Measurements from ENCODE around the gene ESF1. TPM values are rescaled to one million over a fixed set of nuclear protein-coding genes. Genes with fewer than 3 reads are reported as not detected.

The ESF1 gene
- total and polyA plus RNA-seq, 9 of the 15 experiments (the other 6 are each of a cell fraction or from before 2014, with no cell fraction given): 7.0 to 30.4 (median 18.6) TPM

- TF ChIP-seq ZNF583 (CRISPR knock-in tag; IDR thresholded peaks at IDR 0.05) (no peak), MYC (IDR thresholded peaks at IDR 0.05; ENCODE audit: low read depth, low read length) (no peak), MYC (CRISPR knock-in tag; IDR thresholded peaks at IDR 0.05; ENCODE audit: borderline replicate concordance, low read depth) (no peak), ZEB2 (IDR thresholded peaks at IDR 0.05) (no peak), STAT6 (CRISPR knock-in tag; IDR thresholded peaks at IDR 0.05) (no peak), ZNF239 (CRISPR knock-in tag; IDR thresholded peaks at IDR 0.05) (no peak), MBD1 (CRISPR knock-in tag; IDR thresholded peaks at IDR 0.05) (no peak), GATA2 (CRISPR knock-in tag; IDR thresholded peaks at IDR 0.05) (no peak), ZNF274 (IDR thresholded peaks at IDR 0.05; ENCODE audit: borderline replicate concordance, low read depth, low read length) (no peak), FOXJ2 (tag; IDR thresholded peaks at IDR 0.05) (no peak), ZNF764 (CRISPR knock-in tag; IDR thresholded peaks at IDR 0.05; ENCODE audit: low read depth) (no peak), KLF16 (IDR thresholded peaks at IDR 0.05) (no peak), CREB1 (IDR thresholded peaks at IDR 0.05) (no peak), CREB1 (CRISPR knock-in tag; IDR thresholded peaks at IDR 0.05) (no peak), SMARCB1 (IDR thresholded peaks at IDR 0.05; ENCODE audit: insufficient read length, low read depth) (no peak), YY1 (IDR thresholded peaks at IDR 0.05; ENCODE audit: borderline replicate concordance in 1 of 3, control insufficient read depth in 1 of 3, extremely low read depth in 1 of 3, insufficient read depth in 3 of 3, insufficient read length in 1 of 3, insufficient replicate concordance in 2 of 3, low read depth in 1 of 3, low read length in 2 of 3) (no peak), ZNF124 (CRISPR knock-in tag; IDR thresholded peaks at IDR 0.05) (no peak), ATF7 (IDR thresholded peaks at IDR 0.05) (no peak), KDM4B (IDR thresholded peaks at IDR 0.05; ENCODE audit: borderline replicate concordance in 2 of 2, low read depth in 1 of 2) (no peak)
- no peaks in the 10 kb centered on the region for H3K9me3 ChIP-seq (replicated peaks; ENCODE audit: control insufficient read depth, insufficient read depth, low read depth, low read length)
- no peaks in the 10 kb centered on the region for H3K9me1 ChIP-seq (ENCODE audit: control insufficient read depth, insufficient read depth, low read length)
- H4K20me1 ChIP-seq (replicated peaks; ENCODE audit: control insufficient read depth, insufficient read depth, low read length): no peaks in the 10 kb centered on the region
- H3K4me2 ChIP-seq (ENCODE audit: insufficient read depth, low read length): no peak overlapping the region
- POLR2A ChIA-PET: no interaction called here
- no peak overlapping the region for H3K9ac ChIP-seq (ENCODE audit: insufficient read depth in 1 of 2, low read depth in 2 of 2, low read length in 2 of 2)
- no peak for FAIRE-seq
- H3K27ac ChIP-seq (ENCODE audit: extremely low read depth, low read depth, low read length): no peak overlapping the region
- CTCF ChIA-PET (ENCODE audit: low intra/inter-chr PET ratio): no interaction called here
- in situ Hi-C loops (cut with MboI) (no loop called here), intact Hi-C loops (cut with micrococcal nuclease) (no loop called here)
- ATAC-seq: no peak
- DNase-seq (ENCODE audit: extremely low read depth in 1 of 4, low spot score in 3 of 4): no peak
- BruUV-seq (replicated peaks): no TSS peak
- H3K4me3 ChIP-seq: no peak overlapping the region
- no peak overlapping the region for H2AFZ ChIP-seq (ENCODE audit: low read depth, low read length)
- WGBS (ENCODE audit: insufficient coverage, low coverage, missing lambda C conversion rate): 4% methylated on average over 8 of the region's 8 CpGs
- peaks cover 0 to 9% of the 10 kb centered on the region in 2 experiments; a peak in 3 of 5 replicates for H3K27me3 ChIP-seq (ENCODE audit: control insufficient read depth in 2 of 2, insufficient read depth in 2 of 2, low read length in 2 of 2)
- no peaks in the 10 kb centered on the region for H3K36me3 ChIP-seq (ENCODE audit: control insufficient read depth, insufficient read depth, low read length)
- H3K4me1 ChIP-seq (replicated peaks in 1 of 2; ENCODE audit: control insufficient read depth in 2 of 2, insufficient read depth in 2 of 2, low read length in 2 of 2): no peaks in the 10 kb centered on the region
- H3K79me2 ChIP-seq (ENCODE audit: control insufficient read depth, insufficient read depth, low read length): no peaks in the 10 kb centered on the region
Observed at GRCh38 chr20:13694420-13695150, 90.1 kb downstream of the ESF1 start.

Measured in K562 (cell line).